ENCODE measurements around the gene UCN.

DNA sequence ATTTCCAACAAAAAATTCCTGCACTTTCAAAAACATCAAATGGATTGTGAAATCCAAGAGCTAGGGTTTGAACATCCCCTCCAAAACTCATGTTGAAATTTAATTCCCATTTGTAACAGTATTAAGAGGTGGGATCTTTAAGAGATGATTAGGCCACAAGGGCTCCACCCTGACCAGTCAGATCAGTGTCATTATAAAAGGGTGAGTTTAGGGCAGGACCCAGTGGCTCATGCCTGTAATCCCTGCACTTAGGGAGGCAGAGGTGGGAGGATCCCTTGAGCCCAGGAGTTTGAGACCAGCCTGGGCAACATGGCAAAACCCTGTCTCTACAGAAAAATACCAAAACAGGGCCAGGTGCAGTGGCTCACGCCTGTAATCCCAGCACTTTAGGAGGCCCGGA, 39.4 kb upstream of the UCN start:
- no peak for TF ChIP-seq POLR2A (IDR thresholded peaks at IDR 0.05)
- TF ChIP-seq, protein P1, sequence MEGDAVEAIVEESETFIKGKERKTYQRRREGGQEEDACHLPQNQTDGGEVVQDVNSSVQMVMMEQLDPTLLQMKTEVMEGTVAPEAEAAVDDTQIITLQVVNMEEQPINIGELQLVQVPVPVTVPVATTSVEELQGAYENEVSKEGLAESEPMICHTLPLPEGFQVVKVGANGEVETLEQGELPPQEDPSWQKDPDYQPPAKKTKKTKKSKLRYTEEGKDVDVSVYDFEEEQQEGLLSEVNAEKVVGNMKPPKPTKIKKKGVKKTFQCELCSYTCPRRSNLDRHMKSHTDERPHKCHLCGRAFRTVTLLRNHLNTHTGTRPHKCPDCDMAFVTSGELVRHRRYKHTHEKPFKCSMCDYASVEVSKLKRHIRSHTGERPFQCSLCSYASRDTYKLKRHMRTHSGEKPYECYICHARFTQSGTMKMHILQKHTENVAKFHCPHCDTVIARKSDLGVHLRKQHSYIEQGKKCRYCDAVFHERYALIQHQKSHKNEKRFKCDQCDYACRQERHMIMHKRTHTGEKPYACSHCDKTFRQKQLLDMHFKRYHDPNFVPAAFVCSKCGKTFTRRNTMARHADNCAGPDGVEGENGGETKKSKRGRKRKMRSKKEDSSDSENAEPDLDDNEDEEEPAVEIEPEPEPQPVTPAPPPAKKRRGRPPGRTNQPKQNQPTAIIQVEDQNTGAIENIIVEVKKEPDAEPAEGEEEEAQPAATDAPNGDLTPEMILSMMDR (IDR thresholded peaks at IDR 0.05) = no peak
